WTC11 (cell line): ENCODE results near the gene EPHA6. TPM values are rescaled to one million over a fixed set of nuclear protein-coding genes. Genes with fewer than 3 reads are reported as not detected.
A peak's percentile ranks its signal among the peaks of the same experiment; 100 is the strongest.

Experiments
- ATAC-seq: fragments of 200-7000 bp; cut with Tn5 transposase; 2 replicates; pipeline ENCODE4 v1.10.0; 2021; ENCODE audit warnings: mild to moderate bottlenecking, moderate library complexity
- CTCF ChIA-PET: fragments of 300-600 bp; sonication (Branson Sonifier 250); formaldehyde crosslinking; loops from one replicate; lab custom pipeline; 2021; ENCODE audit warnings: antibody characterized with exemption; lab: Charles Lee
- POLR2A ChIA-PET: fragments of 350-600 bp; sonication (Branson Sonifier 250); formaldehyde crosslinking; loops from one replicate; lab custom pipeline; 2021; ENCODE audit warnings: antibody characterized with exemption; lab: Charles Lee
- DNase-seq: peaks from one replicate; pipeline ENCODE4 v3.0.0; 2021; ENCODE audit warnings: low spot score
- H3K27ac Mint-ChIP-seq: 2 replicates; pipeline ENCODE4 v1.8.0; 2021; ENCODE audit warnings: mixed read lengths
- H3K27me3 Mint-ChIP-seq: 2 replicates; pipeline ENCODE4 v1.8.0; 2021; ENCODE audit warnings: low read depth, mild to moderate bottlenecking, moderate library complexity, mixed read lengths
- H3K36me3 Mint-ChIP-seq: 2 replicates; pipeline ENCODE4 v1.8.0; 2021; ENCODE audit warnings: mixed read lengths
- H3K4me1 Mint-ChIP-seq: 2 replicates; pipeline ENCODE4 v1.8.0; 2022; ENCODE audit warnings: mixed read lengths
- H3K4me3 Mint-ChIP-seq: 2 replicates; pipeline ENCODE4 v1.8.0; 2021; ENCODE audit warnings: mild to moderate bottlenecking, moderate library complexity, mixed read lengths
- H3K9me3 Mint-ChIP-seq: 2 replicates; pipeline ENCODE4 v1.8.0; 2021; ENCODE audit warnings: mixed read lengths
- CBFB ChIP-seq: sonication (generic); formaldehyde crosslinking; IDR thresholded peaks from 2 replicates; pipeline ENCODE4 v1.8.1; 2022; ENCODE audit warnings: mild to moderate bottlenecking, low read depth, missing genetic modification reagents
- CREB1 ChIP-seq: sonication (generic); formaldehyde crosslinking; IDR thresholded peaks from 2 replicates; pipeline ENCODE4 v1.8.0; 2023; ENCODE audit warnings: mild to moderate bottlenecking, missing genetic modification reagents
- NFATC4 ChIP-seq: fragments of 250-450 bp; sonication (Bioruptor Pico); IDR thresholded peaks from 2 replicates; pipeline ENCODE4 v1.9.0; 2021; ENCODE audit warnings: mild to moderate bottlenecking
- OVOL2 ChIP-seq: fragments of 250-450 bp; sonication (Bioruptor Pico); IDR thresholded peaks from 2 replicates; pipeline ENCODE4 v1.9.0; 2021; ENCODE audit warnings: mild to moderate bottlenecking, borderline replicate concordance
- PRDM15 ChIP-seq: sonication (generic); formaldehyde crosslinking; IDR thresholded peaks from 2 replicates; pipeline ENCODE4 v1.8.0; 2022; ENCODE audit warnings: missing genetic modification reagents
- RELA ChIP-seq: sonication (generic); formaldehyde crosslinking; IDR thresholded peaks from 2 replicates; pipeline ENCODE4 v1.8.1; 2022; ENCODE audit warnings: missing genetic modification reagents, mild to moderate bottlenecking, borderline replicate concordance
- RORB ChIP-seq: fragments of 250-450 bp; sonication (Bioruptor Pico); IDR thresholded peaks from 2 replicates; pipeline ENCODE4 v1.9.0; 2021; ENCODE audit warnings: mild to moderate bottlenecking
- SP1 ChIP-seq: sonication (generic); formaldehyde crosslinking; conservative IDR thresholded peaks from 2 replicates; pipeline ENCODE4 v1.8.1; 2022; ENCODE audit warnings: missing genetic modification reagents
- TEAD4 ChIP-seq: sonication (generic); formaldehyde crosslinking; IDR thresholded peaks from 2 replicates; pipeline ENCODE4 v1.8.0; 2022; ENCODE audit warnings: mild to moderate bottlenecking, missing genetic modification reagents
- TP53 ChIP-seq: sonication (generic); formaldehyde crosslinking; IDR thresholded peaks from 2 replicates; pipeline ENCODE4 v1.8.1; 2023; ENCODE audit warnings: mild to moderate bottlenecking, missing genetic modification reagents
- USF2 ChIP-seq: sonication (generic); formaldehyde crosslinking; IDR thresholded peaks from 2 replicates; pipeline ENCODE4 v1.8.1; 2023; ENCODE audit warnings: mild to moderate bottlenecking, missing genetic modification reagents, moderate library complexity
- ZNF532 ChIP-seq: fragments of 250-450 bp; sonication (Bioruptor Pico); IDR thresholded peaks from 2 replicates; pipeline ENCODE4 v1.9.0; 2021; ENCODE audit warnings: mild to moderate bottlenecking, borderline replicate concordance
- total RNA-seq: library from RNA; stranded (reverse); gene quantifications from 3 replicates; pipeline ENCODE4 v1.2.3, GENCODE V29; 2021

Gene EPHA6
- total RNA-seq, 1 experiment from 2014 or later, result 2.1 TPM

GRCh38 chr3:97189835-97190234 lies 375.4 kb downstream of the EPHA6 start:
- POLR2A ChIA-PET, result no interaction called here
- peaks cover 3% of the 10 kb centered on the region; the same call in 1 of the 2 replicates for H3K4me1 Mint-ChIP-seq
- H3K9me3 Mint-ChIP-seq, result peaks cover 5% of the 10 kb centered on the region; the same call in 1 of the 2 replicates
- CTCF ChIA-PET, result no interaction called here
- no peak for TF ChIP-seq TP53 (CRISPR knock-in tag)
- no peak for TF ChIP-seq RORB (CRISPR knock-in tag)
- no peak for TF ChIP-seq NFATC4 (CRISPR knock-in tag)
- TF ChIP-seq USF2 (CRISPR knock-in tag), result no peak
- no peak for TF ChIP-seq OVOL2 (CRISPR knock-in tag)
- no peak for TF ChIP-seq SP1 (CRISPR knock-in tag)
- TF ChIP-seq CBFB (CRISPR knock-in tag), result no peak
- no peak overlapping the region for H3K27ac Mint-ChIP-seq
- peaks cover 4% of the 10 kb centered on the region for H3K36me3 Mint-ChIP-seq
- H3K4me3 Mint-ChIP-seq, result no peak overlapping the region
- DNase-seq (no peak), ATAC-seq (no peak)
- H3K27me3 Mint-ChIP-seq, result no peaks in the 10 kb centered on the region; the same call in 1 of the 2 replicates

GRCh38 chr3:97197083-97197482 lies 382.7 kb downstream of the EPHA6 start:
- H3K27ac Mint-ChIP-seq, result no peak overlapping the region
- ChIA-PET CTCF (no interaction called here), POLR2A (no interaction called here)
- H3K27me3 Mint-ChIP-seq, result no peaks in the 10 kb centered on the region
- H3K4me3 Mint-ChIP-seq, result no peak overlapping the region
- no peak for TF ChIP-seq CREB1 (CRISPR knock-in tag)
- TF ChIP-seq PRDM15, result no peak
- peaks cover 13% of the 10 kb centered on the region for H3K4me1 Mint-ChIP-seq
- no peaks in the 10 kb centered on the region for H3K36me3 Mint-ChIP-seq
- no peak for DNase-seq
- ATAC-seq, result no peak
- H3K9me3 Mint-ChIP-seq, result peaks cover 4% of the 10 kb centered on the region; the same call in 1 of the 2 replicates

- DNase-seq, result no peak
- H3K27ac Mint-ChIP-seq, result peak overlapping the region; percentile 5; the same call in 1 of the 2 replicates
Measured at GRCh38 chr3:97197830-97198229, 383.4 kb downstream of the EPHA6 start.

More at GRCh38 chr3:97197830-97198229, 383.4 kb downstream of the EPHA6 start:
- TF ChIP-seq RELA (CRISPR knock-in tag) (no peak), ZNF532 (no peak), PRDM15 (no peak), TEAD4 (CRISPR knock-in tag) (no peak)
- Mint-ChIP-seq H3K9me3 (peaks cover 4% of the 10 kb centered on the region; the same call in 1 of the 2 replicates), H3K4me3 (no peak overlapping the region), H3K4me1 (peaks cover 13% of the 10 kb centered on the region), H3K36me3 (no peaks in the 10 kb centered on the region), H3K27me3 (no peaks in the 10 kb centered on the region)
- ChIA-PET POLR2A (no interaction called here), CTCF (interaction anchor here (0.8 kb wide), 1 partner anchor 522 kb away, joined by 3 read pairs; no protein-coding TSS in a partner anchor)
- peak; percentile 58 for ATAC-seq
